Lower lobe of right lung (tissue), 2 donors: ENCODE data around the gene ITGA11. TPM values are rescaled to one million over a fixed set of nuclear protein-coding genes. Genes with fewer than 3 reads are reported as not detected.

ENCODE experiments used
- ATAC-seq, 2 donors: fragments of 200-7000 bp; cut with Tn5 transposase; one replicate each; pipeline ENCODE4 v1.9.1; 2020 to 2022; ENCODE audit warnings: mild to moderate bottlenecking in 2 of 2, moderate library complexity in 2 of 2
- DNase-seq: peaks from one replicate; pipeline ENCODE4 v3.0.0-alpha.2; 2020
- H3K27ac ChIP-seq: fragments of 200-600 bp; one replicate; pipeline ENCODE4 v1.8.0; 2022
- H3K27me3 ChIP-seq: fragments of 200-600 bp; one replicate; pipeline ENCODE4 v1.8.0; 2022; ENCODE audit warnings: low read depth
- H3K36me3 ChIP-seq: fragments of 200-600 bp; one replicate; pipeline ENCODE4 v1.8.0; 2022; ENCODE audit warnings: mild to moderate bottlenecking
- H3K4me1 ChIP-seq: fragments of 200-600 bp; one replicate; pipeline ENCODE4 v1.8.0; 2022
- H3K4me3 ChIP-seq: fragments of 200-600 bp; one replicate; pipeline ENCODE4 v1.8.0; 2022; ENCODE audit warnings: mild to moderate bottlenecking
- H3K9me3 ChIP-seq: fragments of 200-600 bp; one replicate; pipeline ENCODE4 v1.8.0; 2022
- intact Hi-C: fragments of 100-400 bp; cut with DNase I; formaldehyde crosslinking; loops from one replicate; pipeline ENCODE4 v1.11.0; 2022
- total RNA-seq: library from RNA; stranded (reverse); fragmentation: NEBNext Ultra II Directional; extraction: Animal tissue kit (Norgen Biotek cat#: 25700); gene quantifications from one replicate; pipeline ENCODE4 v1.2.1, GENCODE V29; 2021
- TF ChIP-seq, protein P1 (sequence below): fragments of 200-600 bp; IDR thresholded peaks from one replicate; pipeline ENCODE4 v1.8.0; 2022; ENCODE audit warnings: antibody characterized with exemption, mild to moderate bottlenecking
- donor health status: DM: no; HTN: yes; CAD: no; lungs with severe emphysema.

The ITGA11 gene
- total RNA-seq, 1 donor from 2014 or later = 2.7 TPM

GRCh38 chr15:68278345-68278594 lies 153.7 kb downstream of the ITGA11 start:
- H3K9me3 ChIP-seq = no peaks in the 10 kb centered on the region
- no peak for ATAC-seq
- H3K36me3 ChIP-seq = no peaks in the 10 kb centered on the region
- TF ChIP-seq, protein P1, sequence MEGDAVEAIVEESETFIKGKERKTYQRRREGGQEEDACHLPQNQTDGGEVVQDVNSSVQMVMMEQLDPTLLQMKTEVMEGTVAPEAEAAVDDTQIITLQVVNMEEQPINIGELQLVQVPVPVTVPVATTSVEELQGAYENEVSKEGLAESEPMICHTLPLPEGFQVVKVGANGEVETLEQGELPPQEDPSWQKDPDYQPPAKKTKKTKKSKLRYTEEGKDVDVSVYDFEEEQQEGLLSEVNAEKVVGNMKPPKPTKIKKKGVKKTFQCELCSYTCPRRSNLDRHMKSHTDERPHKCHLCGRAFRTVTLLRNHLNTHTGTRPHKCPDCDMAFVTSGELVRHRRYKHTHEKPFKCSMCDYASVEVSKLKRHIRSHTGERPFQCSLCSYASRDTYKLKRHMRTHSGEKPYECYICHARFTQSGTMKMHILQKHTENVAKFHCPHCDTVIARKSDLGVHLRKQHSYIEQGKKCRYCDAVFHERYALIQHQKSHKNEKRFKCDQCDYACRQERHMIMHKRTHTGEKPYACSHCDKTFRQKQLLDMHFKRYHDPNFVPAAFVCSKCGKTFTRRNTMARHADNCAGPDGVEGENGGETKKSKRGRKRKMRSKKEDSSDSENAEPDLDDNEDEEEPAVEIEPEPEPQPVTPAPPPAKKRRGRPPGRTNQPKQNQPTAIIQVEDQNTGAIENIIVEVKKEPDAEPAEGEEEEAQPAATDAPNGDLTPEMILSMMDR = no peak
- intact Hi-C loops = no loop called here
- peak overlapping the region; percentile 98 for H3K27ac ChIP-seq
- peaks cover 67% of the 10 kb centered on the region for H3K4me1 ChIP-seq
- no peaks in the 10 kb centered on the region for H3K27me3 ChIP-seq
- H3K4me3 ChIP-seq = peak overlapping the region; percentile 85
- DNase-seq = no peak

DNA sequence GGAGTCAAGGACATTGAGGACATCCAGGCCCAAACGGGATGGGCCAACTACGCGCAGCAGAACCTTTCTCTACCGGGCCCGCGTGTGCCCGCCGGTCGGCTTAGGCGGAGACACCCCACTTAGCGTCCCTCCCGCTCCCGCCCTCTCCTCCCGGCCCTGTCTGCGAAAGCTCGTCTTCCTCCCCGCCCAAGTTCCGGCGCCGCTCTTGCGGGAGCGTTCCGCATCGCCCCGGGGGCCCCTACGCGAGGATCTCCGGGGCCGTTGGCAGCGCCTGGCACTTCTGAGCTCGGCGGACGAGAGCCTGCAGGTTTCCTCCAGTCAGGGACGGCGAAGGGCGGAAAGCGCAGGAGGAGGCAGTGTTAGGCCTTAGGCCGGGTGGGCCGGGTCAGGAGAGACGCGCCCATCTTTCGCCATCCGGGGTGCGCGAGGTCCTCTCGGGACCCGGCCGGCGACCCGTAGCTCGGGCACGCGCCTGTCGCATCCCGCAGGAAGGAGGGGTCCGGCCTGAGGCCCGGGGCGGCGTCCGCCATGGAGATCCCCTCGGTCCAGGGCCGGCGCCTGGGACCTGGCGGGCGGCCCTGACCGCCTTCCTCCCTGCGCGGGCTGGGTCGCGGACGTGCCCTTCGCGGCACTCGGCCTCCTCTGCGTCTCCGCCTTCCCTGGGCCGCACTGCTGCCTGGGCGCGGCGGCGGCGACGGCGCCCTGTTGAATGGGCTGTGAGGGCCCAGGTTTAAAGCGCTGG lies 154.2 kb downstream of the ITGA11 start, which contains the start of gene FEM1B:
Gene FEM1B, plus strand, starts transcription at position 143 of the 742 bp plus-strand sequence. CDS start 673 bp downstream, outside the sequence.
- DNase-seq = peak; percentile 95
- Histone ChIP-seq H3K4me1 (peaks cover 62% of the 10 kb centered on the region), H3K27ac (peak within 1 kb of the TSS; percentile 98), H3K4me3 (peak within 1 kb of the TSS; percentile 85), H3K9me3 (no peaks in the 10 kb centered on the region), H3K27me3 (no peaks in the 10 kb centered on the region), H3K36me3 (no peaks in the 10 kb centered on the region)
- TF ChIP-seq, protein P1 = peak; percentile 49
- ATAC-seq = peak; percentile 95 to 97
- intact Hi-C loops = no loop called here

GRCh38 chr15:68277131-68277602 lies 154.8 kb downstream of the ITGA11 start:
- H3K4me3 ChIP-seq = peak overlapping the region; percentile 85
- H3K4me1 ChIP-seq = peaks cover 56% of the 10 kb centered on the region
- intact Hi-C loops = no loop called here
- TF ChIP-seq, protein P1 = no peak
- peak; percentile 53 for DNase-seq
- H3K36me3 ChIP-seq = no peaks in the 10 kb centered on the region
- ATAC-seq = peak; percentile 5 to 41
- H3K27me3 ChIP-seq = no peaks in the 10 kb centered on the region
- H3K27ac ChIP-seq = peak overlapping the region; percentile 98
- H3K9me3 ChIP-seq = no peaks in the 10 kb centered on the region

- H3K4me3 ChIP-seq = peak overlapping the region; percentile 85
- intact Hi-C loops = no loop called here
- H3K4me1 ChIP-seq = peaks cover 55% of the 10 kb centered on the region
- peak overlapping the region; percentile 98 for H3K27ac ChIP-seq
- H3K27me3 ChIP-seq = no peaks in the 10 kb centered on the region
- ATAC-seq = no peak
- H3K9me3 ChIP-seq = no peaks in the 10 kb centered on the region
- TF ChIP-seq, protein P1 = no peak
- DNase-seq = no peak
- H3K36me3 ChIP-seq = no peaks in the 10 kb centered on the region
Measured at GRCh38 chr15:68276668-68277067, 155.3 kb downstream of the ITGA11 start.

- Histone ChIP-seq H3K9me3 (no peaks in the 10 kb centered on the region), H3K36me3 (no peaks in the 10 kb centered on the region), H3K27me3 (no peaks in the 10 kb centered on the region), H3K4me3 (no peak overlapping the region), H3K27ac (peak overlapping the region; percentile 98), H3K4me1 (peaks cover 49% of the 10 kb centered on the region)
- DNase-seq = no peak
- peak; percentile 48 to 57 for ATAC-seq
- TF ChIP-seq, protein P1 = no peak
- intact Hi-C loops = no loop called here
Measured at GRCh38 chr15:68275165-68275746, 156.7 kb downstream of the ITGA11 start.
